GM18519 (cell line): Measurements from ENCODE around the gene ZKSCAN5.
A peak's percentile ranks its signal among the peaks of the same experiment; 100 is the strongest.
"Not testable (repeated sequence)": the region's sequence is repeated elsewhere in the genome, so short reads cannot be mapped to it uniquely, and the experiment has no call there.

Experiments
- ATAC-seq: cut with Tn5 transposase; IDR thresholded peaks from one replicate; pipeline ENCODE4 v1.9.1; 2021; ENCODE audit warnings: mild to moderate bottlenecking, moderate library complexity; ENCODE audit not compliant: unreplicated experiment, low FRiP score

Gene ZKSCAN5

GRCh38 chr7:99551334-99551733 is 46.9 kb downstream of the ZKSCAN5 start:
- peak; percentile 9 for ATAC-seq

GRCh38 chr7:99551767-99552463 is 47.5 kb downstream of the ZKSCAN5 start, which contains the start of gene FAM200A:
FAM200A (minus strand) TSS chr7:99552114; CDS start chr7:99548407, 3,707 bp downstream.
- peak; percentile 69 for ATAC-seq

GRCh38 chr7:99553039-99553438 is 48.6 kb downstream of the ZKSCAN5 start:
- no peak for ATAC-seq

- no peak for ATAC-seq
Measured at GRCh38 chr7:99554939-99555338, 50.5 kb downstream of the ZKSCAN5 start.

GRCh38 chr7:99557196-99557607 is 52.7 kb downstream of the ZKSCAN5 start:
- no peak for ATAC-seq

- ATAC-seq, result no peak
Measured at GRCh38 chr7:99557940-99558305, 53.5 kb downstream of the ZKSCAN5 start.

GRCh38 chr7:99558306-99559174 is 54.1 kb downstream of the ZKSCAN5 start, which contains the start of gene ZNF655:
ZNF655 (plus strand) TSS chr7:99558642; CDS start chr7:99560560, 1,918 bp downstream.
- ATAC-seq, result peak; percentile 54

- no peak for ATAC-seq
Measured at GRCh38 chr7:99559175-99559915, 54.9 kb downstream of the ZKSCAN5 start.

- no peak for ATAC-seq
Measured at GRCh38 chr7:99560834-99561736, 56.6 kb downstream of the ZKSCAN5 start.

- ATAC-seq, result no peak
Measured at GRCh38 chr7:99561737-99562051, 57.2 kb downstream of the ZKSCAN5 start.

- ATAC-seq, result no peak
Measured at GRCh38 chr7:99562114-99562784, 57.8 kb downstream of the ZKSCAN5 start.

- no peak for ATAC-seq
Measured at GRCh38 chr7:99562832-99563231, 58.4 kb downstream of the ZKSCAN5 start.

- ATAC-seq, result no peak
Measured at GRCh38 chr7:99563650-99564049, 59.2 kb downstream of the ZKSCAN5 start.

- ATAC-seq, result not testable (repeated sequence)
Measured at GRCh38 chr7:99568770-99569169, 64.3 kb downstream of the ZKSCAN5 start.

- ATAC-seq, result no peak
Measured at GRCh38 chr7:99571768-99572167, 67.3 kb downstream of the ZKSCAN5 start.

- no peak for ATAC-seq
Measured at GRCh38 chr7:99573257-99573656, 68.8 kb downstream of the ZKSCAN5 start.

- ATAC-seq, result no peak
Measured at GRCh38 chr7:99576251-99576650, 71.8 kb downstream of the ZKSCAN5 start.

GRCh38 chr7:99579281-99579955 is 75.0 kb downstream of the ZKSCAN5 start:
- no peak for ATAC-seq
